ENCODE results near the gene STING1. TPM values are rescaled to one million over a fixed set of nuclear protein-coding genes. Genes with fewer than 3 reads are reported as not detected.

The STING1 gene
- total RNA-seq, 1 experiment from 2014 or later: 0.48 TPM

GRCh38 chr5:139454568-139455290 is 27.8 kb downstream of the STING1 start:
- TF ChIP-seq CTCF (conservative IDR thresholded peaks at IDR 0.05): no peak
- H3K4me1 ChIP-seq (ENCODE audit: insufficient read depth, low read length): 0 out of 2 replicates have a peak, but pooled peaks cover 3% of the 10 kb centered on the region
- no peak overlapping the region for H2BK12ac ChIP-seq (ENCODE audit: insufficient read length, low read depth, low read length)
- no peak overlapping the region for H3K9ac ChIP-seq (ENCODE audit: extremely low read depth, insufficient read length, low read length)
- H2AK5ac ChIP-seq (ENCODE audit: insufficient read length, low read length): no peak overlapping the region
- H3K27ac ChIP-seq (ENCODE audit: insufficient read length, low read depth, low read length): no peak overlapping the region
- H4K20me1 ChIP-seq (ENCODE audit: control insufficient read depth, insufficient read depth, insufficient read length): no peaks in the 10 kb centered on the region
- no peaks in the 10 kb centered on the region for H3K79me1 ChIP-seq (ENCODE audit: insufficient read depth, low read depth, low read length, poor library complexity, severe bottlenecking)
- no peak overlapping the region for H3K14ac ChIP-seq (ENCODE audit: insufficient read depth, low read length)
- H3K4me1 Mint-ChIP-seq: peaks cover 6 to 10% of the 10 kb centered on the region in 2 experiments
- no peaks in the 10 kb centered on the region for H3K36me3 Mint-ChIP-seq (ENCODE audit: insufficient read depth in 1 of 3, low read depth in 3 of 3)
- no peaks in the 10 kb centered on the region; the same call in 1 of the 2 replicates for H3K27me3 Mint-ChIP-seq (ENCODE audit: low read depth)
- no peak overlapping the region for H2BK5ac ChIP-seq (ENCODE audit: insufficient read length, low read length)
- no peak overlapping the region for H3K4me3 Mint-ChIP-seq
- no peak overlapping the region for H3T11ph ChIP-seq (ENCODE audit: low read length)
- H3K9me3 Mint-ChIP-seq: no peaks in the 10 kb centered on the region; a peak in 1 of 5 replicates
- H3K79me2 ChIP-seq (ENCODE audit: insufficient read depth, low read length): no peaks in the 10 kb centered on the region
- H3K23me2 ChIP-seq (ENCODE audit: insufficient read length, low read depth, low read length, poor library complexity, severe bottlenecking): no peaks in the 10 kb centered on the region
- no peak overlapping the region for H3K4me2 ChIP-seq (ENCODE audit: insufficient read depth, insufficient read length, low read length)
- H3K18ac ChIP-seq (ENCODE audit: insufficient read length, low read depth, low read length): no peak overlapping the region
- no peak overlapping the region for H3K23ac ChIP-seq (ENCODE audit: insufficient read length, low read depth, low read length)
- H3K27me3 ChIP-seq (ENCODE audit: insufficient read depth, low read length): no peaks in the 10 kb centered on the region
- H4K5ac ChIP-seq (ENCODE audit: insufficient read length, low read depth, low read length): no peak overlapping the region
- H3K27ac Mint-ChIP-seq: no peak overlapping the region
- no peak overlapping the region for H4K8ac ChIP-seq (replicated peaks; ENCODE audit: insufficient read length, low read depth, low read length)
- DNase-seq: no peak
- H3K4ac ChIP-seq (ENCODE audit: low read depth, low read length): no peak overlapping the region
- WGBS (ENCODE audit: extremely low coverage, insufficient read length, low lambda C conversion rate): no CpG with 5 or more reads among the region's 11 CpGs
- H2AFZ ChIP-seq (ENCODE audit: low read length): no peak overlapping the region
- H2BK120ac ChIP-seq (ENCODE audit: low read depth, low read length, poor library complexity, severe bottlenecking): no peak overlapping the region
- no peak overlapping the region for H2BK20ac ChIP-seq (ENCODE audit: low read depth, low read length, poor library complexity, severe bottlenecking)
- H4K91ac ChIP-seq (ENCODE audit: insufficient read length, low read depth, low read length): no peak overlapping the region
- no peak overlapping the region for H3K56ac ChIP-seq (ENCODE audit: insufficient read length, low read depth, low read length)
- H2BK15ac ChIP-seq (ENCODE audit: low read depth, low read length): no peak overlapping the region
- H3K9me3 ChIP-seq (ENCODE audit: control insufficient read depth, low read depth, low read length): no peaks in the 10 kb centered on the region

Measured in H9 (cell line).